GM12865 (cell line): Measurements from ENCODE around the gene USH2A.

Experiments
- DNase-seq: peaks from one replicate; pipeline ENCODE4 v3.0.0; 2010; ENCODE audit warnings: low read depth
- H3K4me3 ChIP-seq: 2 replicates; pipeline ENCODE4 v1.5.1; 2011; ENCODE audit warnings: mild to moderate bottlenecking, low read depth, low read length, control low read depth
- TF ChIP-seq, protein P1 (sequence below): IDR thresholded peaks from 2 replicates; pipeline ENCODE4 v1.5.1; 2011; ENCODE audit warnings: low read length, control low read depth, low read depth, inconsistent platforms; ENCODE audit not compliant: insufficient read depth; ENCODE audit errors: missing control alignments

USH2A gene

DNA sequence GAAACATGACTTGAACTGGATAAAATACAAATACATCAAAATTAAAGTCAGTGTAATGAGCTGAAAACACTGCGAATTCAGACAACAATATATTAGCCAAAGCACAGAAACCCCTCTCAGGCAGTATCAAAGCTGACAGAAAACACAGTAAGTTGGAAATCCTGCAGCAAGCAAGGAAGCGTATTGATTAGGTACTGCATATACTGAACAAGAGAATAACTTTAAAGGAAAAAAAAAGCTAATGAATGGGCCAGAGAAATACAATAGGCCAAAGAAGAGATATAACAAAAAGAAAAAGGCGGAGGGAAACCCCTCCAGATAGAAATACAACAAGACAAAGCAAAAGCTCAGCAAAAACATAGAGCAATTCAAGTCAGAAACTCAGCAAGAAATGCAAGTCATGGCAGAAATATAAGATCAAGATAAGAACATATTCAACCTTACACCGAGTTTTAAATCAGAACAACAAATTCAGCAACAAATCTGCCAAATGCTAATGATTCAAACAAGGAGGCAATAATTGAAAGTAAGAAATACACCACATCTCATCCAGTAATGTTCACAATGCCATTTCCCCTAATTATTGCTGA lies 299.0 kb downstream of the USH2A start:
- no peak overlapping the region for H3K4me3 ChIP-seq
- TF ChIP-seq, protein P1, sequence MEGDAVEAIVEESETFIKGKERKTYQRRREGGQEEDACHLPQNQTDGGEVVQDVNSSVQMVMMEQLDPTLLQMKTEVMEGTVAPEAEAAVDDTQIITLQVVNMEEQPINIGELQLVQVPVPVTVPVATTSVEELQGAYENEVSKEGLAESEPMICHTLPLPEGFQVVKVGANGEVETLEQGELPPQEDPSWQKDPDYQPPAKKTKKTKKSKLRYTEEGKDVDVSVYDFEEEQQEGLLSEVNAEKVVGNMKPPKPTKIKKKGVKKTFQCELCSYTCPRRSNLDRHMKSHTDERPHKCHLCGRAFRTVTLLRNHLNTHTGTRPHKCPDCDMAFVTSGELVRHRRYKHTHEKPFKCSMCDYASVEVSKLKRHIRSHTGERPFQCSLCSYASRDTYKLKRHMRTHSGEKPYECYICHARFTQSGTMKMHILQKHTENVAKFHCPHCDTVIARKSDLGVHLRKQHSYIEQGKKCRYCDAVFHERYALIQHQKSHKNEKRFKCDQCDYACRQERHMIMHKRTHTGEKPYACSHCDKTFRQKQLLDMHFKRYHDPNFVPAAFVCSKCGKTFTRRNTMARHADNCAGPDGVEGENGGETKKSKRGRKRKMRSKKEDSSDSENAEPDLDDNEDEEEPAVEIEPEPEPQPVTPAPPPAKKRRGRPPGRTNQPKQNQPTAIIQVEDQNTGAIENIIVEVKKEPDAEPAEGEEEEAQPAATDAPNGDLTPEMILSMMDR, result no peak
- no peak for DNase-seq

DNA sequence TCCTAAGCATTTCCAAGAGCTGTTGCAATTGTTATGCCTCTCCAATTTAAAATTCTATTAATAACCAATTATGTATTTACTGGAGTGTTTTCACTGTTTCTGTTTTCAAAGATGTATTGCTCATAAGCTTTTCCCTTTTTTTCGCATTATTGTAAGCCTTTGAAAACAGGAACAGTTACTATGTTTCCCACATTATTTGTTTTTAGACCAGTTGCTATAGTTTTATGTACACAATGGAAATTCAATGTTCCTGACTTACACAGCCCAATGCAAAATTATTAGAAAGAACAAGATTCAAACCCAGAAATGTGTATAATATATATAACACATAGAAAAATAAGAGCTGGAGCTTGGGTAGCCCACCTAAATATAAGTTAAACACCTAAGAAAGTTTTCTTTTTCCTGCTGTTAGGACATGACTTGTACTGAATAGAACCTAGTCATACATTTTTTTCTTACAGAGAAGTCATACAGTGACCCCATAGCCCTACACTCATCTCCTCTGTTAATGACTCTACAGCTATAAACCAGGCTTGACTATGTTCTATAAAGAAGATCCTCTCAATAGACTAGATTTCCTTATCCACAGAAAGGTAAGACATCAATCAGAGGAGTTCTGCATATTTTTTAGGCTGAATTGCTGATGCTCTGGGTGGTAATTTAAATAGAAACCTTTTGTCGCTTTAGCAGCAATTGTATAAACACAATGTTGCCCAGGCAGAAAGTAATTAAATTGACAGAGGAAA lies 299.6 kb downstream of the USH2A start:
- DNase-seq, result no peak
- H3K4me3 ChIP-seq, result no peak overlapping the region
- TF ChIP-seq, protein P1, result no peak

DNA sequence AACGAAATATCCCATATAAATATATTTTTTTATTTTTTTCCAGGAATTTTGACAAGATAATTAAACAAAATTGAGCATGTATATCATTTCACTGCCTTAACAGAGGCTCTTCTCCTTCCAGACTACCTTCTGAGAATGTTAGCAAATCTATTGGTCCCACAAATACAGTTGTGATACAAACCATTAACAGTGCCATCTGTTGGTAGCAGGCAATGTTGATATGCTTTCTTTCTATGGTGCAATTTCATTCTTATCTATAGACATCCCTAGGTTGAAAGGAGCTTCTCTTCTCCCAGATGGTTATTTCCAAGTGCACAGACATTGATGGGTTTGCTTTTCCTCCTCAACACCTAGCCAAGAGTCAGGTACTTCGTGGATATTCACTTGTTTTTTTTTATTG lies 303.6 kb downstream of the USH2A start:
- DNase-seq, result peak; percentile 33
- TF ChIP-seq, protein P1, result peak; percentile 35
- H3K4me3 ChIP-seq, result no peak overlapping the region

DNA sequence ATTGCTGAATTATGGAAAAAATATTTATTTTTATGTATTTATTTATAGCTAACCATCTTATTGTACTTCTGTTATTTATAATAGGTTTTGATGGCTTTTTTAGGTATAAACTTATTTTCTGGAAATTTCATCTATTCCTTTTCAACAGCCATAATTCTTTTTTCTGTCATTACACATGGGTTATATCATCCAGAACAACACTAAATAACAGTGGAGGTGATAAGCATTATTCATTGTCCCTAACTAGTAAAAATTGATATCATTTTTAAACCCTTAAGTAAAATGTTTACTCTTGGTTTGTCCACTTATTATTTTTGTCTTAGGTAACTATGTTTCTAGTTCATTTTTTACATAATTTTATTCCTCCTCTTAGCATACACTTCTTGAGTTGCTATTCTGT lies 309.1 kb downstream of the USH2A start:
- TF ChIP-seq, protein P1, result no peak
- no peak for DNase-seq
- H3K4me3 ChIP-seq, result no peak overlapping the region

DNA sequence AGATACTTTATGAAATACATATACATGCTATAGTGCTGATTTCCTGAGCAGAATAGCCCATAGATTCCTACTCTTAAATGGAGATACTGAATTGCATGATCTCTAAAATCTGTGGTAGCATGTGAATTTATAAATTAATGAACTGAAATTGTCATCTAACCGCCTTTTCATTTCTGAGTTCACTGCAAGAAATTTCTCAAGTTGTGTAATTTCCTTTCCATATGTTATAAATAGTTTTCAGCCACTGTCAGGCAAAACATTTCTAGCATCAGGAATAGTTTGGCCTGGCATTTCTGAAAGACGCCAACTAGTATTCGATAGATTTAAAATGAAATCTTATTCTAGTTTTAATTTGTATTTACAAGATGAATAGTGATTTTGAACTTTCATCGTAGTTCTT lies 310.1 kb downstream of the USH2A start:
- H3K4me3 ChIP-seq, result no peak overlapping the region
- TF ChIP-seq, protein P1, result no peak
- DNase-seq, result no peak

DNA sequence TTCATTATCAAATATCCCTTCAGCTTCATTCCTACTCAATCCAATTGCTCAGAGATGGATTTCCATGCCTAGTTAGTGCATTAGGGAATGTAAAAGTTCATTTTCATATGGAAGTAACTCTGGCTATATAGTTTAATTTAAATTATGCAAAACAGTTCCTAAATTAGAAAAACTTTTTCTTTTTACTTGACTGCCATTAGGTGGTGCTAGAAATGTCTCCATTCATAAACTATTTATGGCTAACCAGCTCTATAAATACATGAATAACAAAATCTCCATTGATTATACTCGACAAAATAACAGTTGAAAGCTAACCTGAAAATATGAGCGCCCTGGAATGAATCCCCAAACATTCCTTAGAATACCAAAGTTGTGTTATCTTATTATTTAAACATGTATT lies 311.4 kb downstream of the USH2A start:
- TF ChIP-seq, protein P1, result no peak
- DNase-seq, result no peak

More for the DNA sequence above, 311.4 kb downstream of the USH2A start:
- no peak overlapping the region for H3K4me3 ChIP-seq
